Measurements from ENCODE around the gene ATP2A1.
"Not testable (repeated sequence)": the region's sequence is repeated elsewhere in the genome, so short reads cannot be mapped to it uniquely, and the experiment has no call there.

Gene ATP2A1

GRCh38 chr16:28882551-28883160, 4.4 kb downstream of the ATP2A1 start:
- DNase-seq (ENCODE audit: low spot score) = no peak

DNA sequence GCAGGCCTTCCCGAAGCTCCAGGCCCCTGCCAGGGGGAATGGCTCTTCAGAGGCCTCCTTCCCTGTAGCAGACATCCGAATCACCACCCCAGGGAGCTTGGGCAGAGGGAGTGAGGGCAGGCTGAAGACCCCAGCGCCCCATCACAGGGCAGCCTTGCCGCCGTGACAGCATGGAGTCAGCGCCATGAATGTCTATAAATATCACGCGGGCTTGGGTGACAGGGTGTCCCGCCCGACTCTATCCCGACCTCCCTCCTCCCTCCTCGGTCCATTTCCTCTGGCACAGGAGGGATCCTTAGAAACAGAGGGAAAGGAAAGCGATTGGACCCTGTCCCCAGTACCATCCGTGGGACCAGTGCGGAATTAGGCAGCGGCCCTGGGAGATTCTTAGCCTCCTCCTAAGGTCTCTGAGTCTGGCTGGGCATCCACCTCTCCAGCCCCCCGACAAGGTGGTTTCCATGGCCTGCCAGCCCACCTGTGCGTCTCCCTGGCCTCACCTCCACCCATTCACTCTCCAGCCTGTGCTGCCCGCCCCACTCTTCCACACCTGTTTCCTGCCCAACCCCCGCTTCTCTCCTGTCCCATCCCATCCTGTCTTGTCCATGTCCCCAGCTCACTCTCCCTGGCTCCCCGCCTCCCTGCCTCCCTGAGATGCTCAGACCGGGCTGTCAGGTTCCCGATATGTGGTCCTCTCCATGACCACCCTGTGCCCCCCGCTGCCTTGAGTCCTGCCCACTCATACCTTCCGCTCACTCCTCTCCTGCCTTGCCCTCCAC, 5.1 kb downstream of the ATP2A1 start:
- DNase-seq (ENCODE audit: low spot score) = no peak

GRCh38 chr16:28884045-28884444, 5.8 kb downstream of the ATP2A1 start:
- no peak for DNase-seq (ENCODE audit: low spot score)

GRCh38 chr16:28886945-28887344, 8.7 kb downstream of the ATP2A1 start:
- no peak for DNase-seq (ENCODE audit: low spot score)

GRCh38 chr16:28890355-28890754, 12.1 kb downstream of the ATP2A1 start:
- DNase-seq (ENCODE audit: low spot score) = not testable (repeated sequence)

DNA sequence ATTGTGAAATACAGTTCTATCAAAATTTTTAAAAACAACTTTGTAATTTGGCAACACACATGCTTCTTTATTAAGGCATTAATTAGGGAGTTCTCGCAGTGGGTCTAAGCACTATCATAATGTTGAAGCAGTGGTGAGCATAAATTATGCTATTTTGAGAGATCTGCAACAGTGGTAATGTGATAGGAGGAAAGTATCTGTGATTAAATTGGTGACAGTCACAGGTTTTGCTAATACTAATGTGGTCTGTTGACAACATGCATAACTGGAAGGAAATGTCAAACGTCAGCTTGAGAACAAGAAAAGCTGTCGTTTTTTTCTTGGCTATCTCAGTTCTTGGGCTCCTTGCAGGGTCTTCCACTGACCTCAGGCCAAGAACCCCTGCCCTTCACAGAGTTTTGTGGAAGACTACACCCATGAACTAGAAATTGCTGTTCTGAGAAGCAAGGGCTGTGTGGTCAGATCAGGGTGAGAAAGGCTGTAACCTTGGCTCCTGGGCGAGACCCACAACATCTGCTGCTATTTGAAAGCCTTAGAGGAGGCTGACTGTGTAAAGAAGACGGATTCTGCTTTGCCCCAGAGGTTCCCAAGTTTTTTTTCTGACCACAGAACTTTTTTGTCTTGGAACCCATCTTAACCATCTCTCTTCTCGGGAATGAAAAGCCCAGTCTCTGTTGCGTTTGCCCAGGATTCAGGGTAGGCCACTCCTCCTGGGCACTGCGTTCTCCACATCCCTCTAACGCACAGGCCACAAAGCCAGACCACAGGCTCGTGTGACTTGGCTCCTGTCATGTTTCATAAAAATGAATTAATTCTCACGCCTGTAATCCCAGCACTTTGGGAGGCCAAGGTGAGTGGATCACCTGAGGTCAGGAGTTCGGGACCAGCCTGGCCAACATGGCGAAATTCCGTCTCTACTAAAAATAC, 13.9 kb downstream of the ATP2A1 start:
- no peak for DNase-seq (ENCODE audit: low spot score)

- no peak for DNase-seq (ENCODE audit: low spot score)
Measured at GRCh38 chr16:28893291-28893690, 15.0 kb downstream of the ATP2A1 start.

DNA sequence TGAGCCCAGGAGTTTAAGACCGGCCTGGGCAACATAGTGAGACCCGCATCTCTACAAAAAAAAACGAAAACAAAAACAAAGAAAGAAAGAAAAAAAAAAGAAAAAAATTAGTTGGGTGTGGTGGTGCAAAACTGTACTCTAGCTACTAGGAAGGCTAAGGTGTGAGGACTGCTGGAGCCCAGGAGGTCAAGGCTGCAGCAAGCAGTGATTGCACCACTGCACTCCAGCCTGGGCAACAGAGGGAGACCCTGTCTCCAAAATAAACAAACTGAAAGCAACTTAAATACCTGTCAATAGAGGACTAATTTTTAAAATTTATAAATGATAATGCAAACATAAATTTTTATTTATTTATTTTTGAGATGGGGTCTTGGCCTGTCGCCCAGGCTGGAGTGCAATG, 17.3 kb downstream of the ATP2A1 start:
- no peak for DNase-seq (ENCODE audit: low spot score)

- no peak for DNase-seq (ENCODE audit: low spot score)
Measured at GRCh38 chr16:28897826-28898225, 19.5 kb downstream of the ATP2A1 start.

- DNase-seq (ENCODE audit: low spot score) = no peak
Measured at GRCh38 chr16:28898266-28898665, 20.0 kb downstream of the ATP2A1 start.

DNA sequence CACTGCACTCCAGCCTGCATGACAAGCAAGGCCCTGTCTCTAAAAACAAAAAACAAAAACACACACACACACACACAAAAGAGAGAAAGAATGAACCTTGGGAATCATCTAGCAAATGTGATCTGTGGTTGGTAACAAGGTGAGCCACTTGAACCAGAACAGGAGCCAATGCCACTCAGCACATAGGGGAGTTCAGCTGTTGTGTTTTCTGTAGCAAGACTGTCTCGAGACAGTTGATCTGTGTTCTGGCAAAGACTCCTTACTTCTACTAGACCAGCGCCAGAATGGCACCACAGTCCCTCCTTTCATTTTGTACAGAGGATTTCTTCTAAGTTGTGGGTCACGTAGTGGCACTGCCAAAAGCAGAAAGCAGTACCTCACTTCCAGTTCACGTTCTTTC, 20.7 kb downstream of the ATP2A1 start:
- DNase-seq (ENCODE audit: low spot score) = no peak

- no peak for DNase-seq (ENCODE audit: low spot score)
Measured at GRCh38 chr16:28899882-28900590, 21.7 kb downstream of the ATP2A1 start.

- no peak for DNase-seq (ENCODE audit: low spot score)
Measured at GRCh38 chr16:28900601-28901000, 22.3 kb downstream of the ATP2A1 start.

DNA sequence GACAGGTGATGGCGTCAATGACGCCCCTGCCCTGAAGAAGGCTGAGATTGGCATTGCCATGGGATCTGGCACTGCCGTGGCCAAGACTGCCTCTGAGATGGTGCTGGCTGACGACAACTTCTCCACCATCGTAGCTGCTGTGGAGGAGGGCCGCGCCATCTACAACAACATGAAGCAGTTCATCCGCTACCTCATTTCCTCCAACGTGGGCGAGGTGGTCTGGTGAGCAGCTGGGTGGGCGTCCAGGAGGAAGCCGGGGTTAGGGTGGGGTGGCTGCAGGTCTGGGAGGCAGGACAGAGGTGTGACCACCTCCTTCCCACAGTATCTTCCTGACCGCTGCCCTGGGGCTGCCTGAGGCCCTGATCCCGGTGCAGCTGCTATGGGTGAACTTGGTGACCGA, 23.6 kb downstream of the ATP2A1 start:
- DNase-seq (ENCODE audit: low spot score) = no peak

DNA sequence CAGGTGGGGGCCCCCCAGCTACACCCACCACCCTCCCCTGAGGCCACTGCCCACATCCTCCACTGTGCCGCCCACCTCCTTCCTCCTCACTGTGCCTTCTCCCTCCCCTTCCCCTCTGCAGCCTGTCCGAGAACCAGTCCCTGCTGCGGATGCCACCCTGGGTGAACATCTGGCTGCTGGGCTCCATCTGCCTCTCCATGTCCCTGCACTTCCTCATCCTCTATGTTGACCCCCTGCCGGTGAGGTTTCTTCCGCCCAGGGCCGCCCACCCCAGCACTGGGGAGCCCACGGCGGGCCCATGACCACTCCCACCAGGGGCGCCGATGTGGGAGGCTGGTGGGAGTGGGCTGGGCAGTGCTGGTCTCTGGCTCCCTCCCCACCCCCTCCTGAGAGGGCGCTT, 24.6 kb downstream of the ATP2A1 start:
- DNase-seq (ENCODE audit: low spot score) = no peak

- DNase-seq (ENCODE audit: low spot score) = no peak
Measured at GRCh38 chr16:28903344-28904042, 25.2 kb downstream of the ATP2A1 start.

DNA sequence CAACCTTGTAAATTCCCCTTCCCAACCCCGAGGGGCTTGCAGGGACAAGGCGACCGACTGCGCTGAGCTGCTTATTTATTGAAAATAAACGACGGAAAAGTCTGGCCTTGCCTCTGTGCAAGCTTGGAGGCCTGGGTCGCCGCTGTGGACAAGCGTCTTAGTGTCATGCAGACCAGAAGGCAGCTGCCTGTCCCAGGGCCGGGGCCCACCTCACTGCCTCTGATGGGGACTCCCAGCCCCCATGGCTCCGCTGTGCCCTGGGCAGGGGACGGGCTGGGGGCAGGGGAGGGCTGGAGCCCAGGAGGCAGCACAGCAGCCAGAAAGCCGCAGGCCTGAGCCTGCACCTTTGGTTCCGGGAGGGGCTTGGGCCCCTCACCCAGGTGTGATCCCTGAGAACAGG, 26.1 kb downstream of the ATP2A1 start:
- DNase-seq (ENCODE audit: low spot score) = no peak

- no peak for DNase-seq (ENCODE audit: low spot score)
Measured at GRCh38 chr16:28904828-28905227, 26.5 kb downstream of the ATP2A1 start.

- no peak for DNase-seq (ENCODE audit: low spot score)
Measured at GRCh38 chr16:28905229-28905754, 27.0 kb downstream of the ATP2A1 start.

GRCh38 chr16:28905800-28906372, 27.6 kb downstream of the ATP2A1 start:
- no peak for DNase-seq (ENCODE audit: low spot score)

Data from hematopoietic multipotent progenitor cell treated with erythropoietin and hydrocortisone succinate and interleukin-3 and kit ligand, for 17 days (in vitro differentiated cells).